UCSD-AML1 (cell line): ENCODE measurements around the gene FOXO6.

Experiments used
- DNase-seq: peaks from one replicate; lab custom pipeline; 2025; ENCODE audit not compliant: unreplicated experiment; lab: John Stamatoyannopoulos, UW

Gene FOXO6

DNA sequence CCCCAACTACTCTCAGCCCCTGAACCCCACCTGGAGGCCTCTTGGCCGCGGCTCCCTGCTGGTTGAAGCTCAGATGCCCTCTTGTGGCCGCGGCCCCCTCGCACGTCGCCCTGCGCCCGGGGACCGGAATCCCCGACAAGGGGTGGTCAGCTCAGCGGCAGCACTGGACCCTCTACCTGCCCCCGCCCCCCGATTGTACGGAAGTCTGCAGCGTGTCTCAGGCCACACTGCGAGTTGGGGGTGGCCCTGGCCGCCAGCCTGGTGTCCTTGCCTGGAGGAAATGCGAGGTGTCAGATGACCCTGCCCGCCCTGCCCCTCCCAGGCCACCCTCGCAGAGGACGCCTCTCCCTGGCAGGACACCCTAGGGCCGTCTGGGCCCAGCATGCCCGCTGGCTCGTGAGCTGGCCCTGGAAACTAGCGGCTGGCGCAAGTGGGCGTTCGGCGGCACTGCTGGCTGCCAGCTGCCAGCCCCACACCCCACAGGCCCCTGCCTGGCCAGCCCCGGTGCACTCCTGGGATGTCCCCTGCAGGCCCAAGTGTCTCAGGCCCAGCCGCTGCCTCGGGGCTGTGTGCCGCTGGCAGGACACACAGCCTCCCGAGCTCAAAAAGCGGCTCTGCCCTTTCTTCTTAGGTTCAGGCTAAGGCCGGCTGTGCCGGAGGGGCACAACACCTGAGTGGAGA lies 62.4 kb downstream of the FOXO6 start:
- no peak for DNase-seq

DNA sequence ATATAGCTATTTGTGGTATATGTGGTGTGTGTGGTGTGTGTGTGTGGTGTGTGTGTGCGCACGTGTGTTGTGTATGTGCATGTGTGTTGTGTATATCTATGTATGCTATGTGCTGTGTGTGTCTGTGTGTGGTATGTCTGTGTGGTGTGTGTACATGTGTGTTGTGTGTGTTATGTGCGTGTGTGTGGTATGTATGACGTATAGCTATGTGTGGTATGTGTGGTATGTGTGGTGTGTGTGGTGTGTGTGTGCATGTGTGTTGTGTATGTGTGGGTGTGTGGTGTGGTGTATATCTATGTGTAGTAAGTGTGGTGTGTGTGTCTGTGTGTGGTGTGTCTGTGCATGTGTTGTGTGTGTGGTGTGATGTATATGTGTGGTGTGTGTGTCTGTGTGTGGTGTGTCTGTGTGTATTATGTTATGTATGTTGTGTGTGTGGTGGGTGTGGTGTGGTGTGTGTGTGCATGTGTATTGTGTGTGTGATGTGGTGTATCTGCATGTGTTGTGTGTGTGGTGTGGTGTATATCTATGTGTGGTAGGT lies 63.4 kb downstream of the FOXO6 start:
- no peak for DNase-seq

DNA sequence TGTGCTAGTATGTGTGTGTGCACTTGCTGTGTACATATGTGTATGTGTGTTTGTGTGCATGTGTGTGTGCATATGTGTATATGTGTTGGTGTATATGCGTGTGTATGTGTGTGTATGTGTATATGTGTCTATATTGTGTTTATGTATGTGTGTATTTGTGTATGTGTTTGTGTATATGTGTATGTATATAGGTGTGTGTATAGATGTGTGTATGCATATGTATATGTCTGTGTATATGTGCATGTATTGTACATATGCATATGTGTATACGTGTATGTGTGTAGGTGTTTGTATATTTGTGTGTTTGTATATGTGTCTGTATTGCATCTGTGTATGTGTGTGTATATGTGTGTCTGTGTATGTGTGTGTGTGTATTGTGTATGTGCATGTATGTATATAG lies 64.1 kb downstream of the FOXO6 start:
- DNase-seq, result no peak

DNA sequence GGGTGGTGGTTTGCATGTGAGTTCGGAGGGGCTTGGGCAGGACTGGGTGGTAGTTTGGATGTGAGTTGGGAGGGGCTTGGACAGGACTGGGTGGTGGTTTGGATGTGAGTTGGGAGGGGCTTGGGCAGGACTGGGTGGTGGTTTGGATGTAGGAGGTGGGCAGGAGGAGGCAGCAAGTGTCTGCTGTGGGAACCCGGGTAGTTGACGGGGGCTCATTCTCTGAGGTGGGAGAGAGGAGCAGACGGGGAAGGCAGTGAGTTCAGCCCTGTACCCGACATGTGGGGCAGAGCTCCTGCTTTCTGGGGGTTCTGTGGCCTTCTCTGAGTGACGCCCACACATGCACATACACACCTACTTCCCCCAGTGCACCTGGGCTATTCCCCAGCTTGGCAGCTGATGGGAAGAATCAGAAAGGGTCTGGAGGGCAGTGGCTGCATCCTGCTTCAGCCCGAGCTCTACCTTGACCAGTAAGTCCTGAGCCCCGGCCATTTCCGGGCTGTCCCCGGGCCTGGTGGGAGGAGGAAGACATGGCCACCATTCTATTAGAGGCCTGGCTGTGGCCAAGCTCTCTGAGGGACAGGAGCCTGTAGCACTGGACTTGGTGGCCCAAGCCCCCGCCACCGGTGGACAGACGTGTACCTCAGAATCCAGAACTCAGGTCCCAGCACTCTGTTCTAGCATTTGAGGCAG lies 65.1 kb downstream of the FOXO6 start:
- no peak for DNase-seq

DNA sequence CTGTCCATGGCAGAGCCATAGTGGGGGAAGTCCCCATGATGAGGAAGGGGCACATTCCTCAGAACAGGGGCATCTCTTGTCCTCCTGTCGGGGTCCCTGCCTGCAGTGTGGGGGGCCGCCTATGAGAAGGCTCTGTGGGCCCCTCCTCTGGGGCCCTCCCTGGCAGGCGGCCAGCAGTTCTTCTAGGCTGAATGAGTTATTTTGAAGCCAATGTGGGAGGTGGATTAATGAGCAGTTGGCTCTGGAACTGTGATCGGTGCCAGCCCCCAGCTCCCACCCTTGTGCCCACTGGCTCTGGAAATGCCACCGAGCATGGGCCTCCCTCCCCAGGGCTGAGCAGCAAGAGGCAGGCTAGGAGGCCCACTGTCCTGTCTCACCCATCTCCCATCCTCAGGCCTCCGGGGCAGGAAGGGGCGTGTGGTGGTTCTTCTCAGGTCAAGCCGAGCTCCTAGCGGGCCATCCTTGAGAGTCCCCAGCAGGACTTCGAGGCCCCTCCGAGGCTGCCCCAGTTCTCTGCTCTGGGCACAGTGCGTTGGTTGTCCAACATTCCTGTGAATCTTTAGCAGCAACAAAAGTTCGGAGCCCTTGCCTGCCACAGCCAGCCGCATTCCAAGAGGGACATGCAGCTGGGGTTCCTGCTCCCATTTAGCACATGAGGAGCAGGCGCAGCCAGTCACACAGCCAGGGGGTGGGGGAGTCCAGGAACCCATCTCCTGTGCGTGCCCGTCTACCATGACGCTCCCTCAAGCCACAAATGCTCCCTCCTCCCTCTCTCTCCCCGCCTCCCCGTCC lies 66.1 kb downstream of the FOXO6 start:
- no peak for DNase-seq

DNA sequence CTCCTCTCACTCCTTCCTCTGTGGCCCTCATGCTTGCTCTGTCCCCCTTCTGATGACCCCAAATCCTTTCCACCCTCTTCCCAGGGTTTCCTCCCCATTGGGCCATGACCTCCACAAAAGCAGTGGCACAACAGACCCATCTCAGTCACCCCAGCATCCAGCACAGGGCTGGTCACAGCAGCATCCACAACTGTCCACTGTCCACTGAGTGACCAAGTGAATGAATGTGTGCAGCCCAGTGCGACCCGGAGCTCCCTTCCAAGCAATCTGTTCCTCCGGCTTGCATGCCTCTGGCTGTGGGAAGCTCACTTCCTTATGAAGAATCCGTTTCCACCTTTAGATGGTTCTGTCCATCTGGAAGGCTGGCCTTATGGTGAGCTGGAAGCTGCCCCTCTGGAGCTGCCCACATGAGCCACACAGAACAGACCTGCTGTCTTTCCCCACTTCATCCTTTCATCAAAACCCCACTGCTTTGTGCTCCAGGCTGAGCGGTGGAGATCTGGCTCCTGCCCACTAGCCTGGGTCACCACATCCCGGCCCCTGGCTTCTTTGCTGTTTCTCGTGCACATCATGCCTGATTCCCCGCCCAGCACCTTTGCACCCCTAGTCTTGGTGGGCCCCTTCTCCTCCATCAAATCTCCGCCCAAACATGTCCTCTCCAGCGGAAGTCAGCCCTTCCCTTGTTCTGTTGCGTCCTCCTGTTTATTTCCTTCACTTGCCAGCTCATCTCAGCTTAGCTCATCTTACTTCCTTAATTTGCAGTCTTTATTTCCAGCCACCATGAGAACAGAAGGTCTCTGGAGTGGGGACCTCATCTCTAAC lies 66.9 kb downstream of the FOXO6 start:
- DNase-seq, result no peak

DNA sequence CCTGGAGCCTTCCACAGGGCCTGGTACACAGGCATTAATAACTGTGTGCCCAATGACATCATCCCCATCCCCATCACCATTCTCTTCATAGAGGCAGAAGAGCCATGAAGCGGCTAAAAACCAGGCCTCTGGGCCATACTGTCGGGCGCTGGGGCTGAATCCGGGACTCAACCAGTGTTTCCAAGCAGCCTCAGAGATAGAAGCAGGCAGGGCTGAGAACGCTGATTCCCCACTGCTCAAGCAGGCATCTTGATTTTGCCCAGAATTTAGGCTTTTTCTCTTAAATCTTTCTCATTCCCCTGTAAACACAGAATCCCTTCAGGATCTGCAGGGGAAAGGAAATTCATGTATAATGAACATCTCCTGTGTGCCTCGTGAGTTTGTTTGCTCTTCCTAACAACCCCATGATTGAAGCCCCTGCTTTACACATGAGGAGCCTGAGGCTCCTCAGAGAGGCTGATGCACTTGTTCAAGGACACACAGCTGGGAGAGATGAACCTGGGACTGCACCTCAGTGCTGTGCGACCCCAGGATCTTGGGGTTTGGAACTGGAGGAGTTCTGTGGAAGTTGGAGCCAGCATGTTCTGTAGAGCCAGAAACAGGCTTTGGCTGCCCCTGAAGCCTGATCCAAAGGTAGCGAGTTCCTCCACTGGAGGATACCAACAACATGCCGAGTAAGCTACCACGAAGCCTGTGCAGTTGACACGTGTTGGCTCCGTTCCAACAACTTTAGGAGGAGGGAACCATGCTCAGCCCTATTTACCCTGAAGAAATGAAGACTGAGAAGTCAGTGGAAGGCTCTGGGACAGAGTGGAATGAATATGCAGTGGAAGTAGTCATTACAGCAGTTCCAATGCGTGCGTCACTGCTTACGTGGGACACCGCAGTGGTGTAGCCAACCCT lies 67.8 kb downstream of the FOXO6 start:
- DNase-seq, result no peak

DNA sequence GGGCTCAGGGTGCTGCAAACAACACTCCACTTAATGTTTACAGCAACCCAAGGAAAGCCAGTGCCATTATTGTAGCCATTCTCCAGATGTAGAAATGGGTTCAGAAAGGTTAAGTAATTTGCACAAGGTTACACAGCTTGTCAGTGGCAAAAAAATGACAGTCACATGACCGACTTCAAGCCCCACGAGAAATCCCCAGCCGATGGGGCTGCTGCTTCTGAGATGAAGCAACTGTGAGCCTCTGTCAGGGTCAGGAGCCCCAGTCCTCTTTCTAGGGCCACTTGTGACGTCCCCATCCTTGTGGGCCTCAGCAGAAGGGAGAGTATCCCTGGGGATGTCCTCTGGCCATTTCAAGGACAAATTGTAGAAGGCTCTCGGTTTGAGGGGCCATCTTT lies 68.4 kb downstream of the FOXO6 start:
- no peak for DNase-seq

DNA sequence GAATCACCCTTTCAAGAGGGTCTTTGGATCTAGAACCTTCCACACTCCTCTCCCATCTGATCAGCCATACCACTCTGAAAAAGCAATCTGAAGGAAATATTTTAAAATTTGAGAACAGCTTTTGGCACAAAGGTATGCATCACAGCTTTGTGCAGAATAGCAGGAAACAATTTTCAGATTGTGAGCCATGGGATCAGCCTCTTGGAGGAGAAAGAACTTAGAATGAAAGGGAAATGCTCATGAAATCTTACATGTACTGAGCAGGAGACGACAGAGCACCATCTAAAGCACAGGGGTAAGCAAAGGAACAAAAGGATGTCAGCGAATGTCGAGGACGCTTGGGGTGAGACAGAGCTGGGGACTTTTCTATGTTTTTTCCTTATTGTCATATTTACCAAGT lies 68.8 kb downstream of the FOXO6 start:
- DNase-seq, result no peak

DNA sequence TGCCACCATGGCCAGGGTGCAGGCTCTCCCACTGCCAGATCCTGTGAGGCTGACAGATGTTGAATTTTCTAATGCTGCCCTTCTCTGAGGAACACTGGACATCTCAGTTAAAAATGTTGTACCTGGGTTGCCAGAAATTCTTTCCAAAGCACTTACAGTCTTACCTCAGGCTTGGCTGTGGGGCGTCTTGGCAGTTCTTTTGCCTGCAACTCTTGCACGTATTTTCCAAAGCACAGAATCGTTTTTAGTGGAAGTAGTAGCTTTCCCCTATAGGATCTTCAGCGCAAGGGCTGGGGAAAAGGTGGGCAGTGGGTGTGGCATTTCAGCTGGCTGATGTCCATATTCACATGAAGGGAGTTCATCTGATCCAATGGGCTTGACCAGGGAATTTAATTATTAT lies 69.3 kb downstream of the FOXO6 start:
- no peak for DNase-seq

DNA sequence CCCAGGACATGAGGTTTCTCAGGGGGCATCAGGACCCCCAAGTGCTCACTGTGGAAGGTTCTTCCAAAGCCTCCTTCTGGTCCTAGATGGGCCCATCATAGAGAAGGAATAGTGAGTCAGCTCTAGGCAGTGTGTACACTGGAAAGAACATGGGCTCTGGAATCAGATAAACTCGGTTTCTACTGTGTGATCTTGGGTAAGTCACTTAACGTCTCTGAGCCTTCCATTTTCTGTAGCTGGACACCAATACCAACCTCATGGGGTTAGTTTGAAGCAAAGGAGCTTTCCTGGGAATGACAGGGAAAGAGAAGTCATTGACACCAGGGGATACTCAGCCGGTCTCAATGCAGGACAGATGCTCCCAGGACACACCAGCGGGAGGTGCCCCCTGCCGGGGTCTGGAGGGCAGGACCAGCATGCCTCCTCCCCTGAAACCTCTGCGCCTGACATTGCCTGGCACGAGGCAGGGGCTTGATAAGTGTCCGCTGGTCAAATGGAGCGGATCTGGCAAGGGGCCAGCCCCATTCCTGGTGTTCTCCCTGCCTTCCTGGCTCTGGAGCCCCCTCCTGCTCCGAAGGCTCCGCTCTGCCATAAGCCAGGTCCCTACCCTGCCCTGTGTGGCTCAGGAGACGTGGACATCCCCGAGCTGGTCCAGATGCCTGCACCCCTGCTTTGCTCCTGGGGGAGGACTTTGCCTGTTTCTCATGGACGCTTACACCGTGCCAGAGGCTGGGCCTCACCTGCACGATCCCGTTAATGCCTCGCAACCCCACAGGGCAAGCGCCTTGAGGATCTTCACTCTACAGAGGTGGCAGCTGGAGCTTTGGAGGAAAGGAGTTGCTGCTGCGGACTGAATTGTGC lies 70.5 kb downstream of the FOXO6 start:
- DNase-seq, result no peak
